ENCODE data around the gene CTSW. TPM values are rescaled to one million over a fixed set of nuclear protein-coding genes. Genes with fewer than 3 reads are reported as not detected.

Gene CTSW
- total and polyA plus RNA-seq, 2 donors (not counting 1 experiment from before 2014, with no cell fraction given), result 0.84 to 4.6 TPM

- under 1% methylated on average over 86 of the region's 92 CpGs for WGBS (ENCODE audit: insufficient coverage)
- Histone ChIP-seq H2AFZ (ENCODE audit: insufficient read depth, low read depth, low read length, poor library complexity, severe bottlenecking) (peak within 1 kb of the TSS; percentile 85), H3K79me2 (ENCODE audit: control insufficient read depth, insufficient read depth, low read length) (peaks cover 68% of the 10 kb centered on the region), H3K27me3 (replicated peaks in 1 of 4; ENCODE audit: control extremely low read depth in 1 of 4, control insufficient read depth in 3 of 4, insufficient read depth in 4 of 4, low read length in 3 of 4) (no peaks in the 10 kb centered on the region), H3K36me3 (replicated peaks in 1 of 2; ENCODE audit: control extremely low read depth in 1 of 2, control insufficient read depth in 1 of 2, extremely low read depth in 1 of 2, insufficient read depth in 2 of 2, low read length in 1 of 2) (peaks cover 0 to 53% of the 10 kb centered on the region in 2 experiments), H3K9ac (ENCODE audit: low read length) (peak within 1 kb of the TSS; percentile 79), H3K27ac (ENCODE audit: low read length in 2 of 2) (peak within 1 kb of the TSS; percentile 77 to 89), H3K4me2 (replicated peaks; ENCODE audit: low read depth, low read length, poor library complexity, severe bottlenecking) (peak within 1 kb of the TSS; percentile 94), H3K4me3 (ENCODE audit: control extremely low read depth in 1 of 5, extremely low read depth in 1 of 5, insufficient read depth in 1 of 5, low read depth in 2 of 5, low read length in 4 of 5) (peak within 1 kb of the TSS; percentile 83 to 98 (median 95)), H3K9me3 (ENCODE audit: control extremely low read depth in 1 of 3, control insufficient read depth in 2 of 3, insufficient read depth in 1 of 3, low read length in 2 of 3) (no peaks in the 10 kb centered on the region), H3K4me1 (ENCODE audit: control insufficient read depth in 2 of 2, insufficient read depth in 2 of 2, low read length in 2 of 2) (peaks cover 27 to 55% of the 10 kb centered on the region in 2 donors), H4K20me1 (ENCODE audit: control insufficient read depth, insufficient read depth, low read length, poor library complexity, severe bottlenecking) (peaks cover 63% of the 10 kb centered on the region)
- peak within 1 kb of the TSS; percentile 98 for H3K27ac Mint-ChIP-seq
- DNase-seq (peak; percentile 98), ATAC-seq (ENCODE audit: low read depth) (peak; percentile 62)
- ChIA-PET CTCF (interaction anchor here (1.6 to 8.6 kb wide), 3 partner anchors 13 to 243 kb away, joined by 3 to 244 read pairs (median 71); partner anchors contain the start of genes CCDC85B, EFEMP2, FIBP and PCNX3), POLR2A (interaction anchor here (0.5 to 4.8 kb wide), 15 partner anchors 7 to 997 kb away, joined by 3 to 65 read pairs (median 5); partner anchors contain the start of genes BANF1, CCDC85B, EIF1AD and FIBP)
- intact Hi-C loops (cut with micrococcal nuclease), result loop anchor here (1.0 to 5.0 kb wide), 10 partner anchors 15 to 409 kb away; partner anchors contain the start of genes AP5B1, C11orf68, DRAP1 and EFEMP2
- peaks cover 57% of the 10 kb centered on the region for H3K4me1 Mint-ChIP-seq
- peak within 1 kb of the TSS; percentile 94 for H3K4me3 Mint-ChIP-seq
- H3K27me3 Mint-ChIP-seq, result no peaks in the 10 kb centered on the region
- TF ChIP-seq CTCF (IDR thresholded peaks at IDR 0.05), result no peak
- TF ChIP-seq EZH2 (IDR thresholded peaks at IDR 0.05; ENCODE audit: borderline replicate concordance, insufficient read depth, low read depth, low read length, poor library complexity, severe bottlenecking), result no peak
- H3K9me3 Mint-ChIP-seq (ENCODE audit: insufficient read depth), result no peaks in the 10 kb centered on the region
Measured at GRCh38 chr11:65857853-65858680, 21.6 kb upstream of the CTSW start, which contains the start of gene CFL1. Gene CFL1 (minus strand): TSS chr11:65858180. CDS start chr11:65858099, 81 bp downstream.

Measured in B cell (primary cell).